Measurements from ENCODE around the gene INSC. TPM values are rescaled to one million over a fixed set of nuclear protein-coding genes. Genes with fewer than 3 reads are reported as not detected.

INSC gene
- total RNA-seq, 1 experiment from 2014 or later, result not detected

DNA sequence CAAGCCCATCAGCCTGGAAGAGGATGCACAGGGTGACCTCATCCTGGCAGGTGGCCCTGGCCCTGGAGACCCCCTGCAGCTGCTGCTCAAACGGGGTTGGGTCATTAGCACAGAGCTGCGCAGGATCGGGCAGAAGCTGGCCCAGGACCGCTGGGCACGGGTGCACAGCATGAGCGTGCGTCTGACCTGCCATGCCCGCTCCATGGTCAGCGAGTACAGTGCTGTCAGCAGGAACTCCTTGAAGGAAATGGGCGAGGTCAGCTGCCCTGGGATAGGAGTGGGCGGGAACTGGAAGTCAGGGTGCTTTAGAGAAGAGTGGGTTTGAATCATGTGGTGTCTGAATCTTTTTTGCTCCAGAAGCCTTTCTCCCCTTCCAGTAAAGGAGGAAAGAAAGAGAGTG, 61.1 kb downstream of the INSC start:
- Histone ChIP-seq H3K4me1 (replicated peaks; ENCODE audit: insufficient read depth) (no peaks in the 10 kb centered on the region), H4K20me1 (ENCODE audit: insufficient read depth) (no peaks in the 10 kb centered on the region), H3F3A (ENCODE audit: insufficient read depth, low read depth) (no peaks in the 10 kb centered on the region), H3K4me3 (no peak overlapping the region), H3K4me2 (no peak overlapping the region), H3K9me2 (ENCODE audit: insufficient read depth) (no peaks in the 10 kb centered on the region), H3K9me3 (ENCODE audit: insufficient read depth, low read depth) (no peaks in the 10 kb centered on the region), H3K27ac (no peak overlapping the region), H3K36me3 (ENCODE audit: low read depth) (no peaks in the 10 kb centered on the region), H3K27me3 (ENCODE audit: insufficient read depth, low read depth) (no peaks in the 10 kb centered on the region), H3K79me2 (ENCODE audit: low read depth) (no peaks in the 10 kb centered on the region), H2AFZ (no peak overlapping the region)
- DNase-seq, result no peak
- POLR2A ChIA-PET (ENCODE audit: unreplicated experiment), result no interaction called here
- TF ChIP-seq EZH2 (IDR thresholded peaks at IDR 0.05; ENCODE audit: low read depth), result no peak
- TF ChIP-seq, protein P1, sequence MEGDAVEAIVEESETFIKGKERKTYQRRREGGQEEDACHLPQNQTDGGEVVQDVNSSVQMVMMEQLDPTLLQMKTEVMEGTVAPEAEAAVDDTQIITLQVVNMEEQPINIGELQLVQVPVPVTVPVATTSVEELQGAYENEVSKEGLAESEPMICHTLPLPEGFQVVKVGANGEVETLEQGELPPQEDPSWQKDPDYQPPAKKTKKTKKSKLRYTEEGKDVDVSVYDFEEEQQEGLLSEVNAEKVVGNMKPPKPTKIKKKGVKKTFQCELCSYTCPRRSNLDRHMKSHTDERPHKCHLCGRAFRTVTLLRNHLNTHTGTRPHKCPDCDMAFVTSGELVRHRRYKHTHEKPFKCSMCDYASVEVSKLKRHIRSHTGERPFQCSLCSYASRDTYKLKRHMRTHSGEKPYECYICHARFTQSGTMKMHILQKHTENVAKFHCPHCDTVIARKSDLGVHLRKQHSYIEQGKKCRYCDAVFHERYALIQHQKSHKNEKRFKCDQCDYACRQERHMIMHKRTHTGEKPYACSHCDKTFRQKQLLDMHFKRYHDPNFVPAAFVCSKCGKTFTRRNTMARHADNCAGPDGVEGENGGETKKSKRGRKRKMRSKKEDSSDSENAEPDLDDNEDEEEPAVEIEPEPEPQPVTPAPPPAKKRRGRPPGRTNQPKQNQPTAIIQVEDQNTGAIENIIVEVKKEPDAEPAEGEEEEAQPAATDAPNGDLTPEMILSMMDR (conservative IDR thresholded peaks at IDR 0.05), result no peak
- intact Hi-C loops (cut with micrococcal nuclease; ENCODE audit: unreplicated experiment), result no loop called here
- CTCF ChIA-PET, result no interaction called here
- no TSS peak for BruUV-seq (replicated peaks)

DNA sequence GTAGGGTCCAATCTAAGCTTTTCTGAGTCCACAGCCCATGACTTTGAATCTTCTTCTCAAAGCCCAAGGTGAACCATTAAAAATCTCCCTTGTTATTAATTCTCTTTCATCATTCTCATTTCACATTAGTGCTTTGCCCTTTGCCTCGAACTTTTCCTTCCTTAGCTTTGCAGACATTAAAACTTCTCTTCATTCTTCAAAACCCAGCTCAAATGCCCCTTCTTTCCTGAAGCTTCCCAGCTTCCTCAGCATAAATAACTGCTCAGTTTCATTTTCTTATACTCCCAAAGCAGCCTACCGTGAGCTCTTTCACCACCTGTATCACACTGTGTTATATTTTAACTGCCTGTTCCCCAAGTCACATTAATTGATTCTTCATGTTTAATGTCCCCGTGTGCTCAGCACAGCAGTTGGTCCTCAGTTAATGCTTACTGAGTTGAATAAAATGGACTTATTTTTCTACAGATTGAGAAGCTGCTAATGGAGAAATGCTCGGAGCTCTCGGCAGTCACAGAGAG, 62.0 kb downstream of the INSC start:
- H3K27ac ChIP-seq, result no peak overlapping the region
- no peak overlapping the region for H3K4me2 ChIP-seq
- no peak overlapping the region for H3K4me3 ChIP-seq
- TF ChIP-seq, protein P1 (conservative IDR thresholded peaks at IDR 0.05), result no peak
- TF ChIP-seq EZH2 (IDR thresholded peaks at IDR 0.05; ENCODE audit: low read depth), result no peak
- no peaks in the 10 kb centered on the region for H4K20me1 ChIP-seq (ENCODE audit: insufficient read depth)
- no peak overlapping the region for H2AFZ ChIP-seq
- intact Hi-C loops (cut with micrococcal nuclease; ENCODE audit: unreplicated experiment), result no loop called here
- no peaks in the 10 kb centered on the region for H3K79me2 ChIP-seq (ENCODE audit: low read depth)
- CTCF ChIA-PET, result no interaction called here
- no peaks in the 10 kb centered on the region for H3K9me2 ChIP-seq (ENCODE audit: insufficient read depth)
- no peaks in the 10 kb centered on the region for H3K27me3 ChIP-seq (ENCODE audit: insufficient read depth, low read depth)
- H3K9me3 ChIP-seq (ENCODE audit: insufficient read depth, low read depth), result no peaks in the 10 kb centered on the region
- H3K36me3 ChIP-seq (ENCODE audit: low read depth), result no peaks in the 10 kb centered on the region
- DNase-seq, result no peak
- no peaks in the 10 kb centered on the region for H3K4me1 ChIP-seq (replicated peaks; ENCODE audit: insufficient read depth)
- BruUV-seq (replicated peaks), result no TSS peak
- H3F3A ChIP-seq (ENCODE audit: insufficient read depth, low read depth), result no peaks in the 10 kb centered on the region
- POLR2A ChIA-PET (ENCODE audit: unreplicated experiment), result no interaction called here

GRCh38 chr11:15177491-15177890, 62.8 kb downstream of the INSC start:
- no peak overlapping the region for H3K27ac ChIP-seq
- no peaks in the 10 kb centered on the region for H3K9me3 ChIP-seq (ENCODE audit: insufficient read depth, low read depth)
- intact Hi-C loops (cut with micrococcal nuclease; ENCODE audit: unreplicated experiment), result no loop called here
- DNase-seq, result no peak
- H2AFZ ChIP-seq, result no peak overlapping the region
- BruUV-seq (replicated peaks), result no TSS peak
- no peaks in the 10 kb centered on the region for H3K27me3 ChIP-seq (ENCODE audit: insufficient read depth, low read depth)
- TF ChIP-seq, protein P1 (conservative IDR thresholded peaks at IDR 0.05), result no peak
- TF ChIP-seq EZH2 (IDR thresholded peaks at IDR 0.05; ENCODE audit: low read depth), result no peak
- H4K20me1 ChIP-seq (ENCODE audit: insufficient read depth), result no peaks in the 10 kb centered on the region
- POLR2A ChIA-PET (ENCODE audit: unreplicated experiment), result no interaction called here
- no peaks in the 10 kb centered on the region for H3F3A ChIP-seq (ENCODE audit: insufficient read depth, low read depth)
- H3K9me2 ChIP-seq (ENCODE audit: insufficient read depth), result no peaks in the 10 kb centered on the region
- H3K79me2 ChIP-seq (ENCODE audit: low read depth), result no peaks in the 10 kb centered on the region
- CTCF ChIA-PET, result no interaction called here
- H3K4me3 ChIP-seq, result no peak overlapping the region
- no peaks in the 10 kb centered on the region for H3K36me3 ChIP-seq (ENCODE audit: low read depth)
- H3K4me1 ChIP-seq (replicated peaks; ENCODE audit: insufficient read depth), result no peaks in the 10 kb centered on the region
- H3K4me2 ChIP-seq, result no peak overlapping the region
